Mononuclear cell (primary cell): ENCODE results near the gene CALCOCO2. TPM values are rescaled to one million over a fixed set of nuclear protein-coding genes. Genes with fewer than 3 reads are reported as not detected.
"Not testable (repeated sequence)": the region's sequence is repeated elsewhere in the genome, so short reads cannot be mapped to it uniquely, and the experiment has no call there.

Source experiments
- H3K27me3 ChIP-seq: 2 replicates; pipeline ENCODE4 v1.6.0; 2011; ENCODE audit warnings: low read length, control low read depth; ENCODE audit not compliant: insufficient read depth
- H3K4me1 ChIP-seq: 2 replicates; pipeline ENCODE4 v1.5.1; 2011; ENCODE audit warnings: mild to moderate bottlenecking, low read length, control low read depth; ENCODE audit not compliant: insufficient read depth
- H3K4me3 ChIP-seq: 2 replicates; pipeline ENCODE4 v1.5.1; 2011; ENCODE audit warnings: mild to moderate bottlenecking, low read length, moderate library complexity
- H3K9me3 ChIP-seq: 2 replicates; pipeline ENCODE4 v1.5.1; 2011; ENCODE audit warnings: low read depth, mild to moderate bottlenecking, control low read depth, low read length
- total RNA-seq: library from RNA; depleted of rRNA; stranded (reverse); fragments of >200 nt; gene quantifications from one replicate; pipeline ENCODE4 v1.2.3, GENCODE V29; 2012

CALCOCO2 gene
- total RNA-seq, 1 donor, result 136 TPM

DNA sequence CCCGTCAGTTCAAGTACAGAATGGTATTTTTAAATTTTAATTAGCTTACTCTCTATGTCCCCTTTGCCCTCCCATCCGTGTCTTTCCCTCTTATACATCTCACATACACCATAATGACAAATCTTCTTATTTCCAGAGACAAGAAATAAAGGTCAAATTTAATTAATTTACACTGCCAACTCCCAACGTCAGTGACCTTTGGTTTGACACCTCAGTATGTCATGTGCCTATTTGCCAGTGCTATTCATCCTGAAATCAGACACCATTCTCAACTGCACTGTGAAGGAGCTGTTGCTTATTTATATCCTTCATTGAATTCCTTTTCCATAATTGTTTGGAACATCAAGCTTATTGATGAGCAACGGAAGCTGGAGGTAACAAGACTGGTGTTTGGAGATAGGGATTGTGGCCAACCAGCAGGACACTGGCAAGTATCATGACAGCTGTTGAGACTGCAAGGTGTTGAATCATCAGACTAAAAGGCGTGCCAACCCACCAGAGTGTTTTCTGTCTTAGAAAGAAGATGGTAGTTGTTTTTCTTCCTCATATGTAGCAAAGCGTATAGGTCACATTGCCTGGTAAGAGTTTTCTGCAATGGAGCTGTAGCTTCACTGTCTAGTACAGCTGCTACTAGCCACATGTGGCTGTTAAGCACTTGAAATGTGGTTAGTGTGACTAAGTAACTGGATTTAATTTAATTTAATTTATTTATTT is 12.5 kb downstream of the CALCOCO2 start:
- H3K27me3 ChIP-seq, result no peaks in the 10 kb centered on the region
- no peak overlapping the region for H3K4me3 ChIP-seq
- H3K4me1 ChIP-seq, result peaks cover 42% of the 10 kb centered on the region
- H3K9me3 ChIP-seq, result no peaks in the 10 kb centered on the region

DNA sequence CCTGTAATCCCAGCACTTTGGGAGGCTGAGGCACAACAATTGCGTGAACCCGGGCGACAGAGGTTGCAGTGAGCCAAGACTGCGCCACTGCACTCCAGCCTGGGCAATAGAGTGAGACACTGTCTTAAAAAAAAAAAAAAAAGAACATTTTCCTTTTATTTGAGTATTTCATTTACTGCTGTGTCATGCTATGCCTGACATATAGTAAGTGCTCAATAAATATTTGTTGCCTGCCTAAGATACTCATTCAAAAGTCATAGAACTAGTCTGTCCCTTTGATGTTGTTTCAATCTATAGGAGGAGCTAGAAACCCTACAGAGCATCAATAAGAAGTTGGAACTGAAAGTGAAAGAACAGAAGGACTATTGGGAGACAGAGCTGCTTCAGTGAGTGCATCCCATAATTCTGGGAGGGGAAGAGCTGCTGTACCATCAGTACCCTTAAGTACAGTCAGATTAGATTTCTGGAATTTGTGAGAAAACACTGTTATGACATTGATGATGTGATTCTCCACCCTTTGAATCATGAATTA is 20.0 kb downstream of the CALCOCO2 start:
- H3K4me3 ChIP-seq, result no peak overlapping the region

DNA sequence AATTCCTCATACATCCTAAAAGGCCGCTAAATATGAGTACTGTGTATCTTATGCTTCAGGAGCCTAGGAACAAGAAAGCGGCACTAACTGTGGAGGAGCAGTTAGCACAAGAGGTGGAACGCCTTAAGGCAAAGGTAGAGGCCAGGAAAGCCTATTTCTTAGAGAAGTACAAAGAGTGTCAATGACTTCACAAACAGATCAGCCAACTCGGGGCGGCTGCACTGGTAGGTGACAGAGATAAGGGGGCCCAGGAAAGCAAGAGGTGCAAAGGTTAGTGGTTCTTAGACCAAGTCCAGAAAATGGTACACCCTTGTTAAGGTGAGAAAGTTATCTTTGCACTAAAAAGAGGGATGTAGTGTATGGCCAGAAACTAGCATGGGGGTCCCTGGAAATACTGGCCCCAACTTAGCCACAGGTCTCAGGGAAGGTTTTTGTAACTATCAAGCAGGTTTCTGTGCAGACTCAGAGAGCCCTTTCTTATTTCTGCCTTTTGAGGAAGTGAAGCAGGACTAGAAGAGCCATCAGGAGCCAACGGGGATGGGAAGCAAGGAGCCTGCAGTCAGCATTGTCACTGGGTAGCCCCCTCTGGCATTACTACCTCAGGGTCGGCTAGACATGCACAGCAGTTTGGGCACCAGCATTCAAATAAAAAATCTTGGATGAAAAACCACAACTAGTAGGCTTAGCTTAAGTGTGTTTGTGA is 24.1 kb downstream of the CALCOCO2 start:
- no peaks in the 10 kb centered on the region for H3K9me3 ChIP-seq
- H3K4me3 ChIP-seq, result no peak overlapping the region
- no peaks in the 10 kb centered on the region for H3K27me3 ChIP-seq
- H3K4me1 ChIP-seq, result no peaks in the 10 kb centered on the region

More for the DNA sequence above, 20.0 kb downstream of the CALCOCO2 start:
- Histone ChIP-seq H3K27me3 (no peaks in the 10 kb centered on the region), H3K9me3 (no peaks in the 10 kb centered on the region), H3K4me1 (no peaks in the 10 kb centered on the region)

DNA sequence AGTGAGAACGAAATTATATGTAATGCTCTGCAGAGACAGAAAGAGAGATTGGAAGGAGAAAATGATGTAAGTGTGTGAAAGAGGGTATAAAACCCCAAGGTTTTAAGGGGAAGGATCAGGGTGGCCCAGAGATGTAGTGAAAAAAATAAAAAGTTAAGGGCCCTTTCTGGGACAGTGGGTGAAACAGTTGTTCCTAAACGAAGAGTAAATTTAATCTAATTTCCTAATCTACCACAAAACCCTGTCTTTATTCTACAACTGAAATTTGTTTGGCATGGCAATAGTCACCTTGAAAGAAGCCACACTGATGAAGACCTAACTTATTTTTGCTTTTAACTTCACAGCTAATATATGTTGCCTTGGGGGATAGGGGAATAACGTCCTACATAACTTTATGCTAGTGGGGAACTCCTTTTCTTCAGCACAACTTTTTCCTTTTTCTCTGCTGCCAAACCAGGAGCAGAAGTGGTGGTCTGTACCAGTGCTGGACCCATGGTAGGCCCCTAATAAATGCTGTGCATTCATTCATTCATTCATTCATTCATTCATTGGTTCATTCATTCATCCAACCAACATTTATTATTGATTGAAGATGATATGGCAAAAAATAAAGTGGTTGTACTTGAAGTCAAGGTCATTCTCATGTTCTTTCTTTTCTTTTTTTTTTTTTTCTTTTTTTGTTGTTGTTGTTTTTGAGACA is 25.4 kb downstream of the CALCOCO2 start:
- Histone ChIP-seq H3K9me3 (no peaks in the 10 kb centered on the region), H3K4me3 (no peak overlapping the region), H3K4me1 (no peaks in the 10 kb centered on the region), H3K27me3 (no peaks in the 10 kb centered on the region)

DNA sequence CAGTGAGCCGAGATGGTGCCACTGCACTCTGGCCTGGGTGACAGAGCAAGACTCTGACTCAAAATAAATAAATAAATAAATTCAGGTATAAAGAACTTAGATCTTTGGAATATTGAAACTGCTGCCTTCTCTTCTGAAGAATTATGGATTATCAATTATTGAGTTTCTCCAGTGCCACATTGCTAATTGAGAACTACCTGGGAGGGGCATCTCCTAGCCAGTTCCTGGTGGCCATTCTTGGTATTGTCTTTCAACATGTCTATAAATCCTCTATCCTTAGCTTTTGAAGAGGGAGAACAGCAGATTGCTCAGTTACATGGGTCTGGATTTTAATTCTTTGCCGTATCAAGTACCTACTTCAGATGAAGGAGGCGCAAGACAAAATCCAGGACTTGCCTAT is 29.2 kb downstream of the CALCOCO2 start:
- no peak overlapping the region for H3K4me3 ChIP-seq
- H3K9me3 ChIP-seq, result no peaks in the 10 kb centered on the region
- H3K4me1 ChIP-seq, result no peaks in the 10 kb centered on the region
- no peaks in the 10 kb centered on the region for H3K27me3 ChIP-seq

DNA sequence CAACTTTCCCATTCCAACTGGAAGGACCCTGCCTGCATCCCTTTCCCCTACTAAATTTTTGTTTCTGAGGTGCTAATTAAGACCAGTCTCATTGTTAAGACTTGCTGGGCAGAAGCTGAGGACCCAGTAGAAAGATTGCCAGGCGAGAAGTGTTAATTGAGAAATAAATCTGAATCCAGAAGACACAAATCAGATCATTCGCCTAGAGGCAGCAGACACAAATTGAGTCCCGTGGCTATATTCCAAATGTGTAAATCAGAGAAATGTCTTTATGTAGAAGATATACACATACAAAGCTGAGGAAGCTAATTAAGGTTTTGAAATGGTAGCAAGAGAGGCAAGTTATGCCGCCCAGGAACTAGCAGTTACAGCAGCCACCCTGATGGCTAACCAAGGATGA is 29.6 kb downstream of the CALCOCO2 start:
- Histone ChIP-seq H3K4me3 (no peak overlapping the region), H3K9me3 (no peaks in the 10 kb centered on the region), H3K4me1 (no peaks in the 10 kb centered on the region), H3K27me3 (no peaks in the 10 kb centered on the region)

DNA sequence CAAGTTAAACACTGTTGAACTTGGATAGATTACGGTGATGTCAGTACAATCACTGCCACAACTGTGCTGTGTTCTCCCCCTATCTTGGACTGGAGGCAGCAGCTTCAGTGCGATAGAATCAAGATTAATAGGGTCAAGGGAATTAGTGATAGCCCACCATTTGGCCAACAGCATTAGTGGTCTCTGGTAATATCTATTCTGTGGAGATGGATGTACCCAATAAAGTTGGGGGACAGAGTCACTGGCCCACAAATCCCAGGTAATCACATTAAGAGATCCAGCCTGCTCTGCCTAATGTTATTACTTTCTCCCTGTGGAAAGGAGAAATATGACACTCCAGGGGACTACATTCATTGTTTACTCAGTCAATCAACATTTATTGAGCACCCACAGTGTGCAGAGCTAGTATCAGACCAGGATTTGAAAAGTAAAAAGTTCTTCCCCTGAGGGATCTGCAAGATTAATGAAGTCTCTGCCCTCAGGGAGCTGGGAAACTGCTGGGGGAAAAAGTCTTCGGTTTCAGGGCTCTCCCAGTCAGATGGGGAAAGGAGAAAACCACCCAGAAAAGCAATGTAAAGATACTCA is 38.2 kb downstream of the CALCOCO2 start:
- no peaks in the 10 kb centered on the region for H3K9me3 ChIP-seq
- no peaks in the 10 kb centered on the region for H3K4me1 ChIP-seq
- no peaks in the 10 kb centered on the region for H3K27me3 ChIP-seq
- no peak overlapping the region for H3K4me3 ChIP-seq

DNA sequence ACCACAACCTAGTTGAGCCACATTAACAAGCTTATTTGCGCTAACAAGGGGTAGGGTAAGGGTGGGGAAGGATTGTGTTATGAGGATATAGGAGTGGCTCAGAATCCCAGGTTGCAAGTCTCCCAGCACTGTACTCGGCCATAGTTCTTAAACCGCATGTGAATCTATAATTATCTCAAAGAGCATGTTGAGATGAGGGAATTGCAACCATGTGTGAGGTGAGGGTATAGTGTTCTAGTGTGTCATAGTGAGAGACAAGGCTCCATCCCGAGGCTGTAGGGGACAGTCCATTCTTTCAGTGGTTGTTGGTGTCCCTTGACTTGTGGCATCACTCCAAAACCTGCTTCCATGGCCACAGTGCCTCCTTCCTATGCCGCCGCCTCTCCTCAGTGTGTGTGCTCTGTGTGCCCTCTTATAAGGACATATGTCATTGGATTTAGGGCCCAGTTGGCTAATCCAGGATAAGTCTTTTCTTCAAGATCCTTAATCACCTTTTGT is 39.0 kb downstream of the CALCOCO2 start:
- H3K9me3 ChIP-seq, result no peaks in the 10 kb centered on the region

DNA sequence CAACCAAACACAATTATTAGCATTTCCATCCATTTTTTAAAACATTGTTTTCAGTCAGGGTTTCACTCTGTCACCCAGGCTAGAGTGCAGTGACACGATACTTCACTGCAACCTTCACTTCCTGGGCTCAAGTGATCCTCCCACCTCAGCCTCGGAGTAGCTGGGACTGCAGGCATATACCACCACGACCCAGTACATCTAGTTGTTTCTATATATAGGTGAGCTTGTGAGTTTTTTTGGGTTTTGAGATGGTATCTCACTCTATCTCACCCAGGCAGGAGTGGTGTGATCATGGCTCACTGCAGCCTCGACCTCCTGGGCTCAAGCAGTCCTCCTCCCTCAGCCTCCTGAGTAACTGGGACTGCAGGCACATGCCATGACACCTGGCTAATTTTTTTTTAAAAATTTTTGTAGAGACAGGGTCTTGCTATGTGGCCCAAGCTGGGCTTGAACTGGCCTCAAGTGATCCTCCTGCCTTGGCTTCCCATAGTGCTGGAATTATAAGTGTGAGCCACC is 40.3 kb downstream of the CALCOCO2 start:
- Histone ChIP-seq H3K9me3 (no peaks in the 10 kb centered on the region), H3K27me3 (no peaks in the 10 kb centered on the region), H3K4me1 (no peaks in the 10 kb centered on the region), H3K4me3 (no peak overlapping the region)

More for the DNA sequence above, 39.0 kb downstream of the CALCOCO2 start:
- Histone ChIP-seq H3K4me3 (no peak overlapping the region), H3K4me1 (no peaks in the 10 kb centered on the region), H3K27me3 (no peaks in the 10 kb centered on the region)

DNA sequence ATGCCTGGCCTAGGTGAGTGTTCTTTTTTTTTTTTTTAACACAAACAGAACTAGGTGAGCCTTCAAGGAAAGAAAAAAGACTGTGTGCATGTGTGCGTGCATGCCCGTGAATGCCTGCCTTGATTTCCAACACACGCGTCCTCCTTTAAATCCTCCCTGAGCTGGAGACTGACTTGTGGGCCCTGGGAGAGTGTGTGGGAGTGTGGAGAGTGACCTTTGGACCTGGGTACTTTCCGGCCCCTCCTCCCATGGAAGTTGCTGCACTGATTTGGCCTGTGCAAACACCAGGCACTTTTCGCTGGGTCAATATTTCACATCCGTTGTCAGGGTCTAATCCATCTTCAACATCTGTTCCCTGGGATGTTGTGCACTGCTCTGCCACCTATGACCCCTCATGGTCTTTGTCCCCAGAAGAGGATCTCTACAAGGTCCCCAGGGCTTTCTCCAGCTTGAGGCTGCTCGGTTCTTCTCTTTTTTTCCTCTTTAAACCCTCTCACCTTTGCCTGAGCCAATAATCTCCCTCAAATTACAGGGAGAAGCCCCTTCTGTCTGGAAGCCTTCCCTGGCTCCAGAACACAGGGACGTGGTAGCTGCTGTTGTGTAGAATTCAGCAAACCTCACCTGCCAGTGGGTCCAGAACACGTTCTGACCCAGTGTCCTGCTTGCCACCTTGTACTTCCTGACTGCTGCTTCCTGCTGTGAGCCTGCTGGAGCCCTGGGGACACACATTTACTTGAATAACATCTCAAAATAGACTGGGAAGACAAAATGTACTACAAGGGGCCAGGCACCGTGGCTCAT is 40.9 kb downstream of the CALCOCO2 start:
- Histone ChIP-seq H3K9me3 (no peaks in the 10 kb centered on the region), H3K27me3 (no peaks in the 10 kb centered on the region), H3K4me3 (no peak overlapping the region), H3K4me1 (no peaks in the 10 kb centered on the region)

DNA sequence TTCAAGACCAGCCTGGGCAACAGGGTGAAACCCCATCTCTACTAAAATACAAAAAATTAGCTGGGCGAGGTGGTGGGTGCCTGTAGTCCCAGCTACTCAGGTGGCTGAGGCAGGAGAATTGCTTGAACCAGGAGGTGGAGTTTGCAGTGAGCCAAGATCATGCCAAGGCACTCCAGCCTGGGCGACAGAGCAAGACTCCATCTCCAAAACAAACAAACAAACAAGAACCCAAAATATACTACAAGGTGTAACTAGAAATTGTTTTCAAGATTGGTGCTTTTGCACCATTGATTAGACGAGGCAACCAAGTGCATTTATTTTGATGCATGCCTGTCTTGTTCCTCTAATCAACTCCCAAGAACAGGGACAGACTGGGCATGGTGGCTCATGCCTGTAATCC is 41.6 kb downstream of the CALCOCO2 start:
- H3K4me1 ChIP-seq, H3K27me3 ChIP-seq, H3K4me3 ChIP-seq, H3K9me3 ChIP-seq: not testable (repeated sequence)

DNA sequence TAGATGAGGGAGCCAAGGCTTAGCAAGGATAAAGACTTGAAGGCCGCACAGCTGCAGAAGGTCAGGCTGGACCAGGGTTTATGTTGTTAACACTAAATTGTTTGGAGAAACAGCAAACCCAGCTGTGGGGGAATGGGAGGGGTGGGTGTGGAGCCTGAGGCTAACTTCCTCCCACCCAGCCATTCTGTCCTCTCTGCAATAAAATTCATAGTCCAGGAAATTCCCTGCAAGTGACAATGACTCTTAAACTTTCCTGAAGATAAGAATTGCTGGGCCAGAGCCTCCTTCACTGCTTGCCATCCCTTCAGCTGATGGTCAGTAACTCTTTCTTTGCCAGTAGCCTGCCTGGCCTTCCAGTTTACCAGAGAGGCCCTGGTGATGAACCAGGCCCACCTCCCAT is 42.4 kb downstream of the CALCOCO2 start:
- Histone ChIP-seq H3K4me3 (no peak overlapping the region), H3K9me3 (no peaks in the 10 kb centered on the region), H3K4me1 (no peaks in the 10 kb centered on the region), H3K27me3 (no peaks in the 10 kb centered on the region)

DNA sequence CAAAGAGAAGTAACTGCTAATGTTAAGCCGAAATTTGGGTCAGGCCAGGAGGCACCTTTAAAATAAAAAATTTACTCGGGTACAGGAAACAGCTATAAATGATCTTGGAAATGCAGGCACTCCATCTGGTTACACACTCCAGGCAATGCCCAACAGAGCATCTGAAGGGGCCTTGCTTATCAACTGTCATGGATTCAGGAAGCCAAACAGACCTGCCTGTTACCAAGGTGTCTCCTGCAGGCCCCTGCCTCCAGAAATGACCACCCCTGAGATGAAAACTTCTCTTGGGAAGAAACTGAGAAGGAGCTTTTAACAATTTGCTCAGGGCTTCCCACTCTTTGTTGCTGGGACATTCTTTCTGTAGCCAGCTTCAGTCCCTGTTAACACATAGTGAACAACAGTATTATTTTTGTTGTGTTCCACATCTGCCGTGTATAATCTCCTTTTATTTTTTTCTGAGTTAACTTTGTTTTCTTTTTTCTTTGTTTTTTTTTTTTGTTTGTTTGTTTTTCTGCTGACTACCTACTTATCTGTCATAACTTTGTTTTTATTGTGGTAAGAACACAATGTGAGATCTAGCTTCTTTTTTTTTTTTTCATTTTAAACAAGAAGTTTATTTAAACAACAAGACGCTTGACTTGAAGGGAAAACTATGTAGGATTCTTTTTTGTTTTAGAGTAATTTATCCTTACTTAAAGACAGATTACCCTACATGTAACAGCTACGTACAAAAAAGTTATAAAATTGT is 43.0 kb downstream of the CALCOCO2 start:
- H3K4me1 ChIP-seq, result no peaks in the 10 kb centered on the region
- H3K9me3 ChIP-seq, result no peaks in the 10 kb centered on the region
- no peak overlapping the region for H3K4me3 ChIP-seq
- no peaks in the 10 kb centered on the region for H3K27me3 ChIP-seq
